Parathyroid adenoma (tissue), 2 donors: ENCODE results near the gene TOPAZ1.

Experiments
- H2AFZ ChIP-seq: fragments of 300-600 bp; sonication (generic); one replicate; pipeline ENCODE4 v1.7.0; 2017; ENCODE audit warnings: antibody characterized with exemption, mild to moderate bottlenecking
- H3K27ac ChIP-seq: fragments of 300-600 bp; sonication (generic); one replicate; pipeline ENCODE4 v1.7.0; 2017
- H3K27me3 ChIP-seq: fragments of 300-600 bp; sonication (generic); one replicate; pipeline ENCODE4 v1.7.0; 2017; ENCODE audit warnings: low read length; ENCODE audit not compliant: control insufficient read depth, insufficient read depth
- H3K36me3 ChIP-seq: fragments of 300-600 bp; sonication (generic); one replicate; pipeline ENCODE4 v1.7.0; 2017; ENCODE audit warnings: low read length; ENCODE audit not compliant: control insufficient read depth, insufficient read depth
- H3K4me1 ChIP-seq: fragments of 300-600 bp; sonication (generic); one replicate; pipeline ENCODE4 v1.7.0; 2017; ENCODE audit warnings: control low read depth
- H3K4me2 ChIP-seq: fragments of 300-600 bp; sonication (generic); one replicate; pipeline ENCODE4 v1.7.0; 2017; ENCODE audit warnings: low read length
- H3K4me3 ChIP-seq: fragments of 300-600 bp; sonication (generic); one replicate; pipeline ENCODE4 v1.7.0; 2017; ENCODE audit warnings: low read depth, low read length
- H3K79me2 ChIP-seq: fragments of 300-600 bp; sonication (generic); one replicate; pipeline ENCODE4 v1.7.0; 2017; ENCODE audit warnings: control low read depth
- H3K9ac ChIP-seq: fragments of 300-600 bp; sonication (generic); one replicate; pipeline ENCODE4 v1.7.0; 2017; ENCODE audit warnings: mild to moderate bottlenecking
- H3K9me3 ChIP-seq: fragments of 300-600 bp; sonication (generic); one replicate; pipeline ENCODE4 v1.7.0; 2017; ENCODE audit warnings: low read length; ENCODE audit not compliant: control insufficient read depth
- TF ChIP-seq, protein P1 (sequence below): fragments of 300-600 bp; sonication (generic); IDR thresholded peaks from one replicate; pipeline ENCODE4 v1.7.0; 2017; ENCODE audit warnings: antibody characterized with exemption, mild to moderate bottlenecking
- donor health status: primary hyperparathyroidism.

Gene TOPAZ1

DNA sequence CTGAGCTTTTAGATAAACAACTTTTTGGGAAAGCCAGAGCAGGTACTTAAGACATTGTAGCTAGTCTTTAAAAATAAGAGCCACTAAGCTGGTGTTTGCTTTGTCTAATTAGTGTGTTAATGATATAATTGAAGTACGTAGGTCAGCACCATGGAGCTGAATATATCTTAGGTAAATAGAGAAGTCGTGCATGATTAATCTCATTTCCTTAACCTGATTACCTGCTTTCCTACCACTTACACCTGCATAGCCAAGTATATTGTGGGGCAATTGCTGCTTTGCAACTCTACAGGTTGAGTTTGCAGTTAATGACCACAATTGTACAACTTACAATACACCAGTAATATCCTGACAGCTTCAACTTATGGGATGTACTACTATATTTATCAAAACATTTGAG is 17.6 kb upstream of the TOPAZ1 start:
- H3K4me2 ChIP-seq, result no peak overlapping the region
- TF ChIP-seq, protein P1, sequence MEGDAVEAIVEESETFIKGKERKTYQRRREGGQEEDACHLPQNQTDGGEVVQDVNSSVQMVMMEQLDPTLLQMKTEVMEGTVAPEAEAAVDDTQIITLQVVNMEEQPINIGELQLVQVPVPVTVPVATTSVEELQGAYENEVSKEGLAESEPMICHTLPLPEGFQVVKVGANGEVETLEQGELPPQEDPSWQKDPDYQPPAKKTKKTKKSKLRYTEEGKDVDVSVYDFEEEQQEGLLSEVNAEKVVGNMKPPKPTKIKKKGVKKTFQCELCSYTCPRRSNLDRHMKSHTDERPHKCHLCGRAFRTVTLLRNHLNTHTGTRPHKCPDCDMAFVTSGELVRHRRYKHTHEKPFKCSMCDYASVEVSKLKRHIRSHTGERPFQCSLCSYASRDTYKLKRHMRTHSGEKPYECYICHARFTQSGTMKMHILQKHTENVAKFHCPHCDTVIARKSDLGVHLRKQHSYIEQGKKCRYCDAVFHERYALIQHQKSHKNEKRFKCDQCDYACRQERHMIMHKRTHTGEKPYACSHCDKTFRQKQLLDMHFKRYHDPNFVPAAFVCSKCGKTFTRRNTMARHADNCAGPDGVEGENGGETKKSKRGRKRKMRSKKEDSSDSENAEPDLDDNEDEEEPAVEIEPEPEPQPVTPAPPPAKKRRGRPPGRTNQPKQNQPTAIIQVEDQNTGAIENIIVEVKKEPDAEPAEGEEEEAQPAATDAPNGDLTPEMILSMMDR, result no peak
- no peaks in the 10 kb centered on the region for H3K27me3 ChIP-seq
- H3K36me3 ChIP-seq, result no peaks in the 10 kb centered on the region
- no peak overlapping the region for H3K27ac ChIP-seq
- H3K79me2 ChIP-seq, result no peaks in the 10 kb centered on the region
- H3K9ac ChIP-seq, result no peak overlapping the region
- H3K4me1 ChIP-seq, result no peaks in the 10 kb centered on the region
- H3K4me3 ChIP-seq, result no peak overlapping the region
- no peak overlapping the region for H2AFZ ChIP-seq
- no peaks in the 10 kb centered on the region for H3K9me3 ChIP-seq

DNA sequence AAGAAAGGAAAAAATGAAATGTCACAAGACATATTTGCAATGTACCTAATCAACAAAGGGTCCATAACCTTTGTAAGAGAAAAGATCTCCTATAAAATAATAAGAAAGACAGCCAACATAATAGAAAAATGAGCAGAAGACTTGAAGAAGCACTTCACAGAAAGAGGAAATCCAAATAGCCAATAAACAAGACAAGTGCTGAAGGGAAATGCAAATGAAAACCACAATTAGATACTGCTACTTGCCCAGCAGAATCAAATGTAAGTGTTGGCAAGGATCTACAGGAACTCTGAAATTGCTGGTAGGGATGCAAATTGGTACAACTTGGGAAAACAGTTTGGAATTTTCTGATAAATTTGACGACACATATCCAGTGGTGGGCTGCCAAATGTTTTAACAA is 15.1 kb upstream of the TOPAZ1 start:
- H3K27ac ChIP-seq, result no peak overlapping the region
- H3K79me2 ChIP-seq, result no peaks in the 10 kb centered on the region
- H3K9me3 ChIP-seq, result no peaks in the 10 kb centered on the region
- H3K4me2 ChIP-seq, result no peak overlapping the region
- no peak overlapping the region for H3K4me3 ChIP-seq
- no peaks in the 10 kb centered on the region for H3K36me3 ChIP-seq
- no peak overlapping the region for H3K9ac ChIP-seq
- TF ChIP-seq, protein P1, result no peak
- no peaks in the 10 kb centered on the region for H3K27me3 ChIP-seq
- H3K4me1 ChIP-seq, result no peaks in the 10 kb centered on the region
- H2AFZ ChIP-seq, result no peak overlapping the region

DNA sequence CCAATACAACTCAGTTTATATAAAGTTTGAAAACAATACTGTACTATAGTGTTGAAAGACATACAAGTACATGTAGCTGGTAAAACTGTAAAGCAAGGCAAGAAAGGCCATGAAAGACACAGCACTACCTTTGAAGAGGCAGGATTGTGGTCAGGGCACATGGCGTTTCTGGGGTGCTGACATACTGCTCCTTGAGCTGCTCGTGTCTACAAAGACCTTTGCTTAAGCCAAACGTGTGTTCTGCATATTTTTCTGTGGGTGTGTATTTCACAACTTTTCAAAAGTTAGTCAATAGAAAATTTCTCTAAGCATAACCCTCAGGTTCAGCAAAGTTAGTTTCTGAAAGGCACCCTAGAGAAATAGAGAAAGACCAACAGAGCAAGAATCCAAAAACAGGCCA is 14.1 kb upstream of the TOPAZ1 start:
- no peaks in the 10 kb centered on the region for H3K9me3 ChIP-seq
- no peak overlapping the region for H3K9ac ChIP-seq
- TF ChIP-seq, protein P1, result no peak
- no peak overlapping the region for H2AFZ ChIP-seq
- H3K27me3 ChIP-seq, result no peaks in the 10 kb centered on the region
- no peak overlapping the region for H3K4me3 ChIP-seq
- H3K27ac ChIP-seq, result no peak overlapping the region
- H3K79me2 ChIP-seq, result no peaks in the 10 kb centered on the region
- no peaks in the 10 kb centered on the region for H3K36me3 ChIP-seq
- no peak overlapping the region for H3K4me2 ChIP-seq
- no peaks in the 10 kb centered on the region for H3K4me1 ChIP-seq

DNA sequence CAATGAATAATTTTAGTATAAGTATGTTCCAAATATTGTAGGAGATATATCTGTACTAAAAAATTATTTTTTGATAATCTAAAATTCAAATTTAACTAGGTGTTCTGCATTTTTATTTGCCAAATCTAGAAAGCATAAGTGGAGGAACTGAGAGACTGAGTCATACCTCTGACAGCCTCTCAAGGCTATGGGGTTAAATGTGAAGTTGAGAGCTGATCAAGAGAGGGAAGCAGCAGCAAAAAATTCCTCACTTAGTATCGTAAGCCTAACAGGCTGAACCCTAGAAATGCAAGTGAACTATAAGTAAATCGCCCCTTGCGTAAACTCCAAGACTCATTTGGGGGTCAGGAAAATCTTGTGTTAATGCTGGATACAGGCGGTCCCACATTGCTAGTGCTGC is 12.8 kb upstream of the TOPAZ1 start:
- no peak overlapping the region for H3K27ac ChIP-seq
- no peaks in the 10 kb centered on the region for H3K27me3 ChIP-seq
- H3K9ac ChIP-seq, result no peak overlapping the region
- TF ChIP-seq, protein P1, result no peak
- no peaks in the 10 kb centered on the region for H3K79me2 ChIP-seq
- H3K4me1 ChIP-seq, result no peaks in the 10 kb centered on the region
- no peak overlapping the region for H3K4me3 ChIP-seq
- H3K4me2 ChIP-seq, result no peak overlapping the region
- no peaks in the 10 kb centered on the region for H3K9me3 ChIP-seq
- H2AFZ ChIP-seq, result no peak overlapping the region
- no peaks in the 10 kb centered on the region for H3K36me3 ChIP-seq

DNA sequence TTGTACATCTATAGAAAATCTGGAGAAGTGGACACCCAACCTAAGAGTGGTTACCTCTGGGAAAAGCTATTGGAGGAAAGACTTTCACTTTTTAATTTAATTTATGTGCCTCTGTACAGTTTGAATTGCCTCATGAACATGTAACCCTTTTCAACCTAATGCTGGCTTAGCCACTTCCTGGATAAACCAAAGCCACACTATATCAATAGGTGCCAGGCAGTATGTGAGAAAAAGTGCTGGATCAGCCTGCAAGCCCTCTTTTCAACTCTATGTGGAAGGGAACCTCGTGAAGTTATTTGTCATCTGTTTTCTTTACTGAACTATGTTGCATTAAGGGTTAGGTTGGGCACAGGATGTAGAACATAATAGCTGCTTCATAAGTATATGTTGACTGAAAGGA is 9.3 kb upstream of the TOPAZ1 start:
- Histone ChIP-seq H3K9ac (no peak overlapping the region), H3K27me3 (no peaks in the 10 kb centered on the region), H3K36me3 (no peaks in the 10 kb centered on the region), H2AFZ (no peak overlapping the region), H3K9me3 (no peaks in the 10 kb centered on the region), H3K79me2 (no peaks in the 10 kb centered on the region), H3K4me2 (no peak overlapping the region), H3K4me1 (no peaks in the 10 kb centered on the region), H3K4me3 (no peak overlapping the region), H3K27ac (no peak overlapping the region)
- TF ChIP-seq, protein P1, result no peak
